ENCODE measurements around the gene RHOH. TPM values are rescaled to one million over a fixed set of nuclear protein-coding genes. Genes with fewer than 3 reads are reported as not detected.

Gene RHOH
- polyA plus RNA-seq, 2 of the 4 experiments (the other 2 are of a cell fraction) = 0.08 to 0.26 TPM

DNA sequence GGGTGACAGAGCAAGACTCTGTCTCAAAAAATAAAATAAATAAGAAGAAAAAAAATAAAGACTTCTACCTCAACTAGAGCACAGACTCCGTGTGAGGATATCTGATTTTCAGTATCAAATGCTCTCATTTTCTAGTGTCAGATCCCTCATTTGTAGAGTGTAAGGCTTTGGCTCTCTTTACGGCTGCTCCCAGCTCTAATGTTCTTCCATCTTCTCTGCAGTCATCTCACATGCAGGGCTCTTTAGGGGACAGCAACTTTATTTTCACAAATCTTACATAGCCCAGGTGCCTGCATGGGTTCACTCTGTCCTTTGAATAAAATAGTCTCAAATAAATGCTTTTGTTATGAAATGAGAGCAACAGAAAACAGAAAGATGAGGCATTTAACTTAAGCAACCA is 19.2 kb upstream of the RHOH start:
- CTCF ChIA-PET = interaction anchor here (0.6 to 1.5 kb wide), 3 partner anchors 14 to 140 kb away, joined by 3 to 4 read pairs (median 3); no protein-coding TSS in a partner anchor

DNA sequence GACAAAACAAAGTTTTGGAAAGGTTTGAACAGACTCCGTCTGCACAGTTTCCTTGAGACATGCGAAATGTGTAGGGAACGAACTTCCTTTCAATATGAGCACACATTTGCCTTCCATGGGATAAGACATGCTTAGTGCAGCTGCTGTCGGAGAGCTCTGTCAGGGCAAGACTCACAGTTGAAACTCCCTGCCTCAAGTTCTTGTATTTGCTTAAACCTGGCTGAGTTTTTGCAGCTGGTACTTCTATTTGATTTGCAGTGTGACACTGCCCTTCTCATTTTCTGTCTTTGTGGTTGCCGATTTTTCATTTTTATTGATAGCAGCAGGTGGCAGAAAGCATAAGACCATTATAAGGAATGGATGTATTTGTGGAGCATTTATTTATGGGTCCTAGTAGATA is 18.2 kb upstream of the RHOH start:
- no peak overlapping the region for H3K4me2 ChIP-seq
- ATAC-seq = no peak
- ChIA-PET POLR2A (no interaction called here), CTCF (interaction anchor here (0.7 kb wide), 1 partner anchor 131 kb away, joined by 3 read pairs; no protein-coding TSS in a partner anchor)
- peaks cover 5% of the 10 kb centered on the region; the same call in 1 of the 3 replicates for H3K4me1 ChIP-seq
- no peak overlapping the region for H3K4me3 ChIP-seq
- no peak for DNase-seq (ENCODE audit: low read depth in 1 of 2, low spot score in 1 of 2)
- H3K9me3 ChIP-seq = no peaks in the 10 kb centered on the region
- FAIRE-seq = no peak
- TF ChIP-seq JUNB (IDR thresholded peaks at IDR 0.05) (no peak), RAD21 (conservative IDR thresholded peaks at IDR 0.05 in 1 of 2, IDR thresholded peaks at IDR 0.05 in 1 of 2) (no peak)
- no peak overlapping the region for H3K27ac ChIP-seq
- 70% methylated on average over 5 of the region's 5 CpGs for WGBS (ENCODE audit: missing lambda C conversion rate)

More for the DNA sequence above, 19.2 kb upstream of the RHOH start:
- DNase-seq (ENCODE audit: low read depth in 1 of 2, low spot score in 1 of 2) (no peak), FAIRE-seq (no peak), ATAC-seq (no peak)
- Histone ChIP-seq H3K4me3 (no peak overlapping the region), H3K9me3 (no peaks in the 10 kb centered on the region), H3K4me2 (no peak overlapping the region), H3K27ac (no peak overlapping the region), H3K4me1 (peaks cover 5% of the 10 kb centered on the region; the same call in 1 of the 3 replicates)
- TF ChIP-seq ZFP36 (IDR thresholded peaks at IDR 0.05; ENCODE audit: borderline replicate concordance, partially characterized antibody) (no peak), ZSCAN20 (CRISPR knock-in tag; IDR thresholded peaks at IDR 0.05) (no peak), TP53 (CRISPR knock-in tag; IDR thresholded peaks at IDR 0.05) (no peak), CEBPB (IDR thresholded peaks at IDR 0.05) (no peak), HOXB5 (CRISPR knock-in tag; IDR thresholded peaks at IDR 0.05) (no peak), ZNF302 (CRISPR knock-in tag; IDR thresholded peaks at IDR 0.05) (no peak), ESRRA (IDR thresholded peaks at IDR 0.05; ENCODE audit: borderline replicate concordance, low read length) (no peak), CBX2 (IDR thresholded peaks at IDR 0.05; ENCODE audit: borderline replicate concordance, low read depth) (no peak)
- TF ChIP-seq, protein P1, sequence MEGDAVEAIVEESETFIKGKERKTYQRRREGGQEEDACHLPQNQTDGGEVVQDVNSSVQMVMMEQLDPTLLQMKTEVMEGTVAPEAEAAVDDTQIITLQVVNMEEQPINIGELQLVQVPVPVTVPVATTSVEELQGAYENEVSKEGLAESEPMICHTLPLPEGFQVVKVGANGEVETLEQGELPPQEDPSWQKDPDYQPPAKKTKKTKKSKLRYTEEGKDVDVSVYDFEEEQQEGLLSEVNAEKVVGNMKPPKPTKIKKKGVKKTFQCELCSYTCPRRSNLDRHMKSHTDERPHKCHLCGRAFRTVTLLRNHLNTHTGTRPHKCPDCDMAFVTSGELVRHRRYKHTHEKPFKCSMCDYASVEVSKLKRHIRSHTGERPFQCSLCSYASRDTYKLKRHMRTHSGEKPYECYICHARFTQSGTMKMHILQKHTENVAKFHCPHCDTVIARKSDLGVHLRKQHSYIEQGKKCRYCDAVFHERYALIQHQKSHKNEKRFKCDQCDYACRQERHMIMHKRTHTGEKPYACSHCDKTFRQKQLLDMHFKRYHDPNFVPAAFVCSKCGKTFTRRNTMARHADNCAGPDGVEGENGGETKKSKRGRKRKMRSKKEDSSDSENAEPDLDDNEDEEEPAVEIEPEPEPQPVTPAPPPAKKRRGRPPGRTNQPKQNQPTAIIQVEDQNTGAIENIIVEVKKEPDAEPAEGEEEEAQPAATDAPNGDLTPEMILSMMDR (IDR thresholded peaks at IDR 0.05) = no peak
- WGBS (ENCODE audit: missing lambda C conversion rate) = 76% methylated on average over 2 of the region's 2 CpGs
- POLR2A ChIA-PET = no interaction called here

DNA sequence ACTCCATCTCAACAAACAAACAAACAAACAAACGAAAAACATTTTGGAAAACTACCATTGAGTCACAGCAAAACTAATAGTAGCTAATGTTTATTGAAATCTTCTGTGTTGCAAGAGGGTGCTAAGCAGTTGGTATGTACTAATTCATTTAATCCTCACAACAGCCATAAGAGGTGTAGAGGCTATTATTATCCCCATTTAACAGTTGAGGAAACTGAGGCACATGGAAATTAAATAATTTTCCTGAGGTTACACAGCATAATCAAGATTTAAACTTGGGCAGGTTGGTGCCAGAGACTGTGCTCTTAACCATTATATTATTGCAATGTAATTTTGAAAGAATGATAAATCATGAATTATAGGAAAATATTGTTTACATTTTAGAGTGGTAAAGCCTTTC is 17.5 kb upstream of the RHOH start:
- WGBS (ENCODE audit: missing lambda C conversion rate) = 69% methylated on average over 1 of the region's 1 CpG
- H3K4me2 ChIP-seq = no peak overlapping the region
- POLR2A ChIA-PET = no interaction called here
- DNase-seq (ENCODE audit: low read depth in 1 of 2, low spot score in 1 of 2) = no peak
- CTCF ChIA-PET = no interaction called here
- no peaks in the 10 kb centered on the region for H3K9me3 ChIP-seq
- no peak for FAIRE-seq
- TF ChIP-seq, protein P2, sequence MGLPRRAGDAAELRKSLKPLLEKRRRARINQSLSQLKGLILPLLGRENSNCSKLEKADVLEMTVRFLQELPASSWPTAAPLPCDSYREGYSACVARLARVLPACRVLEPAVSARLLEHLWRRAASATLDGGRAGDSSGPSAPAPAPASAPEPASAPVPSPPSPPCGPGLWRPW (IDR thresholded peaks at IDR 0.05) = no peak
- TF ChIP-seq NFE2L2 (conservative IDR thresholded peaks at IDR 0.05; ENCODE audit: low read length) (no peak), SMC3 (IDR thresholded peaks at IDR 0.05) (no peak), BHLHE40 (IDR thresholded peaks at IDR 0.05; ENCODE audit: low read depth, low read length) (no peak), NPAS2 (CRISPR knock-in tag; IDR thresholded peaks at IDR 0.05; ENCODE audit: borderline replicate concordance) (no peak), FOSB (CRISPR knock-in tag; IDR thresholded peaks at IDR 0.05) (no peak)
- TF ChIP-seq, protein P3, sequence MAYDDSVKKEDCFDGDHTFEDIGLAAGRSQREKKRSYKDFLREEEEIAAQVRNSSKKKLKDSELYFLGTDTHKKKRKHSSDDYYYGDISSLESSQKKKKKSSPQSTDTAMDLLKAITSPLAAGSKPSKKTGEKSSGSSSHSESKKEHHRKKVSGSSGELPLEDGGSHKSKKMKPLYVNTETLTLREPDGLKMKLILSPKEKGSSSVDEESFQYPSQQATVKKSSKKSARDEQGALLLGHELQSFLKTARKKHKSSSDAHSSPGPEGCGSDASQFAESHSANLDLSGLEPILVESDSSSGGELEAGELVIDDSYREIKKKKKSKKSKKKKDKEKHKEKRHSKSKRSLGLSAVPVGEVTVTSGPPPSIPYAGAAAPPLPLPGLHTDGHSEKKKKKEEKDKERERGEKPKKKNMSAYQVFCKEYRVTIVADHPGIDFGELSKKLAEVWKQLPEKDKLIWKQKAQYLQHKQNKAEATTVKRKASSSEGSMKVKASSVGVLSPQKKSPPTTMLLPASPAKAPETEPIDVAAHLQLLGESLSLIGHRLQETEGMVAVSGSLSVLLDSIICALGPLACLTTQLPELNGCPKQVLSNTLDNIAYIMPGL (CRISPR knock-in tag; IDR thresholded peaks at IDR 0.05; ENCODE audit: borderline replicate concordance) = no peak
- H3K4me1 ChIP-seq = peaks cover 5% of the 10 kb centered on the region; the same call in 1 of the 3 replicates
- no peak for ATAC-seq
- no peak overlapping the region for H3K4me3 ChIP-seq
- H3K27ac ChIP-seq = peak overlapping the region in 1 of 2 experiments; percentile 70; a peak in 1 of 6 replicates

Data from A549 (cell line).